NCI-H187 treated with DMSO at 0.1 percent for 48 hours (cell line): ENCODE results near the gene TTC34.
"Not testable (repeated sequence)": the region's sequence is repeated elsewhere in the genome, so short reads cannot be mapped to it uniquely, and the experiment has no call there.

ENCODE experiments used
- DNase-seq: peaks from one replicate; lab custom pipeline; 2025; lab: John Stamatoyannopoulos, UW

TTC34 gene

DNA sequence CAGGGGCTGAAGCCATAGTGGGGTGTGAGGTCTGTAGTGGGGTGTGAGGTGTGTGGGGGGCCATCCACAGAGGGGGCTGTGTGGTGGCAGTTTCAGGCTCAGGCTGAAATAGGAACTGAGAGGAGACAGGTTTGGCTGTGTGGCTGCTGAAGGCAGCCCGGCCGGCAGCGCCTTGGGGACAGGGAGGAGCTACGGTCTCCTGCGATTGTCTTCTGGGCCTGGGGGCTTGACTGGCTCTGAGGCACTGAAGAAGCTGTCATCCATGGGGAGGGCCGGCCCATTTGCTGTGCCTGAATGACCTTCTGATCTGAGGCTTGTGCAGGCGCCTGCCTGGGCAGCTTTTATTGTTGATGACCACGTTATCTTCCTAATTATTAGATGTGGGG is 10.0 kb upstream of the TTC34 start:
- no peak for DNase-seq

DNA sequence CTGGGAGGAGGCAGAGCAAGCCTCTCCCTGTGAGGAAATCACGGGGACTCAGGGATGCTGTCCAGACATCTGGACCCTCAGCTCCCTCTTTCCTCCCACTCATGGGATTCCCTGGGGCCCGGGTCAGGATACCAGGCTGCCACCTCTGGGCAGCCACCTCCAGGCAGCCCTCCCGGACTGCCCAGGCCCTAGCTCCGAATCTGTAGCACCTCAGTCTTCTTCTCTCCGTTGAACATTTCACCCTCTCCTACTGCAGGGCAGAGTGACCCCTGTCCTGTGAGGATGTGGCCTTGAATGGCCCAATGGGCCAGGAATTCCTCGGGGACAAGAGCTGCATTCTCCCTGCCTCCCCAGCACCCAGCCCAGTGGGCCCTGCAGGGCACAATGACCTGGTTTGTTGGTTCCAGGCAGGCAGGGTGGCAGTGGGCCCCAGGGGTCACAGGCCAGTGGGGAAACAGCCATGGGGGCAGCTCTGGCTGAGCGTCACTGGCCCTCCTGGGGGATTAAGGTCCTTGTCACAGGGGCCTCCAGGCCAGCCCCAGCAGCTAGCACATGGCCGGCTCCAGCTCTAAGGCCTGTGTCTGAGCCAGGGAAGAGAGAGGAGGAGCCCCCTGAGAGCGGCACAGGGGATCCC is 9.5 kb upstream of the TTC34 start:
- no peak for DNase-seq

DNA sequence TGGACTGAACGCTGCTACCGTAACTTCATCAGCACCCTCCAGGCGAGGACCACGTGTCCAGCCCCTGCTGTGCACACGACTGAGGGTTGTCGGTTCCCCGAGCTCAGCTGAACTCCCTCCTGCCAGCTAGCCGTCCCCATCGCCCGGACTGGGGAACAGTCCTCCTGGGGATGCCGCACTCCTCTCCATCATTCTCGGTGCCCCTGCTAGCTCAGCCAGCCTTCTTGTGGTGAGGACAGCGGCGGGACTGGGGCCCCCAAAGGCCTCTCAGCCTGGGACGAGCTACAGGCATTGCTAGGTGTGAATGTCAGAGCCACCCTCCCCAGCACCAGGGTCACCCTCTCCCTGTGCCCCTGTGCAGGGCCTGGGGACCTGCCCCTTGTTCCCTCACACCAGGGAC is 8.8 kb upstream of the TTC34 start:
- no peak for DNase-seq

DNA sequence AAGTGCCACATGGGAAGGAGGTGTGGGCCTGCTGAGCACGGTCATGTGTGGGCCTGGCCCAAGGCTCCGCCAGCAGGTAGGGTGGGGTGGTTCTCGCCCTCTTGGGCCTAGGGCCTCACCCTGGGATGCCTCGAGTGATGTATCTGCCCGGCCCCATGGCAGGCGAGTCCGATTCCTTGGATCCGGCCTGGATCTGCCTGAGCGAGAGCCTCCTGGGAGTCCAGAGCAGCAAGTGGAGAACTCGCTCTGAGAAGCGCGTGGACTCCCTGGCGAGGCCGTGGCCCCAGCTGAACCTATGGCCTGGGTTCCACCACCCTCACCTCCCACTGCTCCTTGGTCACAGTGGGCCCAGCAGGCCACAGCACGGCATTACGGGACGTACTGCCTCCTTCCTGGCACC is 8.2 kb upstream of the TTC34 start:
- no peak for DNase-seq

DNA sequence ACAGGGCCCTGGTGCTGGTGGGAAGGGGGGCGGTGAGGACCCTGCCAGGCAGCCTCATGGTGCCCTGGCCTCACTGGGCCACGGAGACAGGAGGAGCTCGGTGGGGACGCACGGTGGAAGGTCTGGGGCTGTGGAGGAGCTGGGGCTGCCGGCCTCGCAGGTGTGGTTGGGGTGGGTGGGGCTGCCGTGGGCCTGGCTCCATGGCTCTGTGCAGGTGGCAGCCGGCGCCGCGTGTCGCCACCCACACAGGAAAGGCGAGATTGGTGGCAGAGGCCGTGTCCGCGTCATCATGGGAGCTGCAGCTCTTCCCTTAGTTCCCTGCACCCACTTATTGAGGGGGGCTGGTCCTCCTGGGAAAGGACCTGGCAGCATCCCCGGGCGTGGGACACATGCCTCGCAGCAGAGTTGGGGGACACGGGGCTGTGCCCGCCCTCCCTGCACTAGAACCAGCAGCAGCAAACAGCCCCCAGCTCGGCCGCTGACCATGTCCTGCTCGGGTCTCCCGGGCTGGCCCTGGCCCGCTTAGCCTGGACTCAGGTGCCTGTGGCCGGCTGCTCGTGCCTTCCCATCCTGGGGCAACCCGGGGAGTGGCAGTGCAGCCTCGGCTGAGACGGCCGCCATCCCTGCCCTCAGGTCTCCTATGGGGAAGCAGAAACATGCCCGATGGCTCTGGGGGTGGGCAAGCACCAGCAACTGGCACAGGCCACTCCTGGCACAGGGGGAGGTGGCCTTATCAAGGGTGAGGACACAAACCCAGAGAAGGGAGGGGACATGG is 7.5 kb upstream of the TTC34 start:
- no peak for DNase-seq

DNA sequence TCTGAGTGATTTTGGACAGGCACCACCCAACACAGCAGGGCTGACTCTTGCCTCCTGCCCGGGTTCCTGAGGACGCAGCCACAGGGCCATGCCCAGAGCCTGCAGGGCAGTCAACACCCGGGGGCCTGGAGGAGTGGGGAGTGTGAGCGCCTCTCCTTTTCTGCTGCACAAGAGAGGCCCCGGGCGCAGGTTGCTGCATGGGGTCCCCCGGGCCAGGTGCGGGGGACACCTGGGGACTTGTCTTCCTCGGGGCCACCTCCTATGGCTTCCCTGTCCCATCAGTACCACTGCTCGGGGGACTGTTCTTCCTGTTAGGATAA is 6.9 kb upstream of the TTC34 start:
- no peak for DNase-seq

DNA sequence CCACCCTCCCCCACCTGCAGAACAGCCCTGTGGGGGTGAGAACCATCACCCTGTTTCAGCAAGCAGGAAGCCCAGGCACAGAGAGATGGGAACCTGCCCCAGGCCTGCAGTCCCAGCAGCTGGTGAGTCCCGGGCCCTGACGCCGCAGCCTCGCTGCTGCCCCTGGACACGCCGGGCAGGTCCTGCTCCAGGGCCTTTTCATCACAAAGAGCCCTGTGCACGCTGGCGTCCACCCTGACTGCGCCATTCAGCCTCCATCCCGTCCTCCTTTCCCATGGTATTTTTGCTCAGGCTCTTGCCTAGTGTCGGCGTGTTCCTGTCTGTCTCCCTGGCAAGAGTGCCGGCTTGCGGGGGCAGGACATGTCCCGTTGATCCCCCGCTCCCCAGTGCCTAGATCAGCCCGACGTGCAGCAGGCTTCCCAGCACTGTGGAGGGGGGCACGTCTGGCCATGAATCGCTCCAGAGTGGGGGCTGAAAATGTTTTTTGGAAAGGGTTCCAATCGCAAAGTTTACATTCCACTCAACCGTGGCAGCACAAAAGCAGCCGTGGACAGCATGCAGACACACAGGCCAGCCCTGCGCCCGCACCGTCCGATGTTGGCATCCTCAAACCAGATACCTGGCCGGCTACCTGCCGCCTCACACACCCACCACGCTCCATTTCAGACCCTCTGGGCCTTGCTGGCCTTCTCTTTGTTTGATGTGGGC is 6.3 kb upstream of the TTC34 start:
- DNase-seq: no peak

DNA sequence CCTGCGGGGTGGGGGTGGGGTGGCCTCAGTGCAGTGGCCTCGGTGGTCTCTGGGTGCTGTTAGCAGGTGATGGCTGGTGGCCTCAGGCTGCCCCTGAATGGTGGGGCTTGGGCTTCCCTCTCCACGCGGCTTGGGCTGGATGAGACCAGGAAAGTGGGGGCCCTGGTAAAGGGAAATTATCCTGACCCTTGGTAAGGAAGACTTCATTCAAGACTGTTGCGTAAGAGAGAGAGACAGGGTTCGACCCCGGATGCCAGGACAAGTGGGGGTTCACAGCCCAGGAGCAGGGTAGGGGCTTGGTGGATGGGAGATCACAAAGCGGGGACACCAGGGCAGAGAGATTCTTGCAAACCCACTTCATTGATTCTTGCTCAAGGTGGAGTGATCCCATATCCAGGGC is 5.5 kb upstream of the TTC34 start:
- DNase-seq: no peak

DNA sequence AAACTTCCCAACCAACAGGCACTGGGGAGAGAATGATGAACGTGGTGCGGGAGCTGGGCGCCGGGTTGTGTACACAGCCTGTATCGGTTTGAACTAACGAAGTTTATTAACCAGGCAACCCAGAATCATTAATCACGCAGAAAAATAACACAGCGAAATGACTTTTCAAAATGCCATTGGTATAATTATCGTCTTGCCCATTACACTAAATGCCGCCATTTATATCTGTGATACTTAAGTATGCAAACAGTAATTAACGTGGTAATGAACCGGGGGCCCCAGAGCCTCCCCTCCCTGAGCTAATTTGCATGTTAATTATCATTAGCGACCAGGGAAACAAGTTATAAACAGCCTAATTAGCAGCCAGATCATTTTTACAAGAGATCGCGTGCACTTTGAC is 5.1 kb upstream of the TTC34 start:
- no peak for DNase-seq

DNA sequence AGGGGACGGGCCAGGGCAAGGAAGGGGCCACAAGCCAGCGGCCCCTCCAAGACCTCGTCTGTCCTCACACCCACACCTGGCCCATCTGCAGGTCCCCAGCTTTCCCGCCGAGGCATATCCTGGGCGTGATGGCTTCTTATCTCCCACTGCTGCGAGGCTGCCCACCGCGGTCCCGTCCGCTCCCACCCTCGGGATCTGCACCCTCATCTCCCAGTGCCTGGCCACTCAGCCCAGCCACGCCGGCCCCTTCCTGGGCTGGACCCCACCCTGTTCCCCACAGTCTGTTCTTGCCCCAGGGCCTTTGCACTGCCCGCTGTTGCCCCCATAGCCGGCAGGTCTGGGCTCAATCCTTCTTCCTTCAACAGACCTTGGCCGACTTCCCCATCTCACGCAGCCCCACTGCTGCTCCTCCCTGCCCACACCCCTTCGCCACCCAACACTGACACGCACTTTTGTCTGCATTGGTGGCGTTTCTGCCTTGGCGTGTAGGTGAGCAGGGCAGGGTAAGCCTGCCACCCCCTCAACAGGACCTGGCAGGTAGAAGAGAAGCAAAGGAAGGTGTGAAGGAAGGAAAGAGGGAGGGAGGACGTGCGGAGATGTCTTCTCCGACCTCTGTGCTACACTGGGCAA is 4.4 kb upstream of the TTC34 start:
- no peak for DNase-seq

DNA sequence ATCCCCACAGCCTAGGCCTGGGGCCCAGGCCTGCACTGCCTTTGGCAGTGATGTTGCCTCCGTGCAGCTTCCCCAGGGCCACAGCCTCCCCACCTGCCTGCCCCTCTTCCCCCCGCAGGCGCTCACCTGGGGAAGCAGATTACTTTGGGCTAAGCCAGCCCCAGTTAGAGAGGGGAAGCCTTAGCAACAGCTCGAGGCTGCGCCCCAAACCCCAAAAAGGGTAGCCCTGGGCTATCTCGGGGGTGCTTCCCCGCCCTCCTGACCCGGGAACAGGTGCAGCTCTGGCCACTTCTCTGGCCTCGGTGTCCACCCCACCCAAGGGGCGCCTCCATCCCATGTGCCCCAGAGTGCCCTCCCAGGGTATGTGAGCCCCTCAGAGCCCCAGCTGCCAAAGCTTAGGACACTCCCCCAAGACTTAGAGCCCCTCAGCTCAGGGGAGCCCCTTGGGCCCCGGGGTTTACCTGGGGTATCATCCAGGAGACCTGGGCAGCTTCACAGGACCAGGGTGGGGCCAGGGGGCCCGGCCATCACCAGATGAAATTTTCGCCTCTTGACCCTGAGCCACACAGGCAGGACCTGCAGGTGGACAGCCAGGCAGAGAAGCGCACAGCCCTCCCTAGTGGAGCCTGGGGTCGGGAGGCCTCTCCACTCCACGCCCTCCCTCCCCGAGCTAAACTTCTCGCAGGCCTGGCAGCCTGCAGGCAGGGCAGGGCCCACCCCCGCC is 3.3 kb upstream of the TTC34 start:
- no peak for DNase-seq

DNA sequence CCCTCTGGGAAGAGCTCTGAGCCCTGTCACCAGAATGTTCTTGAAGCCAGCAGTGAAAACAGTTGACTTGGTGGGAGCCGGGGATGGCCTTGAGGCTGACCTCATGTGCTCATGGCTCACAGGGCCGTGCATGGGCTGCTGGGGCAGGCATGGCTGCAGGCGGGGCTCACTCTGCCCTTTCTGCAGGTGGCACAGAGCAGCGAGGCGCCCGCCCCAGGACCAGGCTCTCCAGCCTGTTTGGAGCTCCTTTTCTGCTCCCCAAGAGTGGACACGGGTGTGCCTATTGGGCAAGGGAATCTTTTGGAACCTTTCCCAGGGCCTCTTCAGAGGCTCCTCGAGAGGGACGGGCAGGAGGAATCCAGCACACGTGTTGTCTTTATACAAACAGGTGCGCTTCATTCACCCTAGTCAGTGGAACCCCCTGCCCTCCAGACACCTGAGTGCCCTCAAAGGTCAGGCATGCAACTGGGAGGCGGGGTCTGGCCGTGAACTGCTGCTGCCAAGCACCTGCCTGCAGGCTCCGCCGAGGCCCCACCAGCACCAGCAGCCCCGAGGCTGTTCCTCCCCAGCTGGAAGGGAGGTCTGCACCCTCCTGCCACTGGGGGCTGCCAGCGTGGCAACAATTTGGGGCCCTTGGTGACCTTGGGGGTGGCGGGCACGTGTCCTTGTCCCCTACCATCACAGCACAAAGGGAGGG is 2.6 kb upstream of the TTC34 start:
- no peak for DNase-seq

DNA sequence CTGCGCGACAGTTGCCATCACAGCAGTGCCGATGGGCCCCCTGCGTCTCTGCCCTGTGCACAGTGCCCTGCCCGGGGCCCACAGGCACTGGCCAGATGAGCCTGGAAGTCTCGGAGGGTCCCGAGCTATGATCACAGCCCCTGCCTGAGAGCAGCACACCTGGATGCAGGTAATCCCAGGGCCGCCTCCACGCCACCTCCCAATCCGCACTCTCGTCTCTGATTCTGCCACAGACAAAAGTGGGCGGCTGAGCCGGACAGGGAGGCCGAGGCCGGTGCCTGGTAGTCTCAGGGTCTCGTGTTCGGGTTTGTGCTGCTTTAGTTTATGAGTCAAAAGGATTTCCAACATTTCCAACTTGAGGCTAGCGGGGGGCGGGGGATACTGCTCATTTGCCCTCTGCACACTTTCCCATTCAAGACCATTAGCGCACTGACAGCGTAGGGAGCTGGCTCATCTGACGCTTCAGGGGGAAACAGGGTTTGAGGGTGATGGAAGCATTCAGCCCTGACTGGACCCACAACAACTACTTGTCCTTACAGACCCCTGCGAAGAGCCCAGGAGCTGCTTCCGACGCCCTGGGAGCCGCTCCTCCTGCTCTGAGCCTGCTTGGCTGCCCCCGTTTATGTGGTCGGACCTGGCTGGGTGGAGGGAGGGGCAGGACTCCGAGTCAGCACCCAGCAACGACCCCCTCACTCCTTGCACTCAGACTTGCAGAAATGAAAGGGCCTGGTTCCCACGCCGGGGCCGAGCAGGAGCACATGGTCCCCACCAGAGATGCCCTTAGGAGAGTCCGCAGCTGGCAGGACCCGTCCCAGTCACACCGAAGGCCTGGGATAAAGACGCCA is 1.8 kb upstream of the TTC34 start:
- DNase-seq: no peak

DNA sequence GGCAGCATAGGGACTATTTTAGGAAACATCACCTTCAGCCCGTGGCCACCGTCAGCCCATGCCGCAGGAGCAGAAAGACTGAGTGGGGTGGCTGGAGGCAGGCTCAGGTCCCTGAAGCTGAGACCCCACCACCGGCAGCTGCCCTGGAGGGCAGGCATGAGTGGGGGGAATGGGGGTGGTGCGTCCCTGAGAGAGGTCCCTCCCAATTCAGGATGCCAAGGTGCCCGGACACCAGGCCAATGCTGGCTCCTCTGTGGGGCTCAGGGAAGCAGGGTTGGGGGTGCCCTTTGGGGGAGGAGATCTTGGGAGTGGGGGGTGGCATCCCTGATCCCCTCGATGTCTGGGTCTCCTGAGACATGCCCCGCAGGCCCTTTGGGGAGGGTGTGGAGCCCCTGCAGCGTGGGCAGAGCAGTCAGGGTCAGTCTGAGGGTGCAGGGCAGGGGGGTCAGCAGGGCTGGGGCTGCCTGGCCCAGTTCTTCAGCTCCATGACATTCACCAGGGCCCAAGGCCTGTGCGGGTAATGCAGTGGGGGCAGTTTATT is 998 bp upstream of the TTC34 start:
- DNase-seq: no peak

DNA sequence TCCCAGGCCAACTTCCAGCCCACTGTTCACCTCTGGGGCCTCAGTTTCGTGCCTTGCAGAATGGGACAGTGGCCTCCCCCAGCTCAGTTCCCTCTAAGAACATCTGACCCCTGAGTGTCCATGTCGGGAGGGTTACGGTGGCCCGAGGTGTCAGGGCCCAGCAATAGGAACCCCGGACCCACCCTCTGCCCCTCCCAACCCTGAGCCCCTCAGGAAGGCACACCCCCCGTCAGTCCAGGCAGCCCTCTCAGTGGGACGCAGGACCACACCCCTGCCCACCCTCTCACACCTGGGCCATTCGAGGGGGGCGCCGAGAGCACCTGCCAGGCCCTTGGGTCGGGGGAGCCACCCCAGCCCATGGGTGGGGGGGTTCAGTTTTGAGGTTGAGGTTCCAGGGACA is 447 bp downstream of the TTC34 start:
- DNase-seq: no peak

DNA sequence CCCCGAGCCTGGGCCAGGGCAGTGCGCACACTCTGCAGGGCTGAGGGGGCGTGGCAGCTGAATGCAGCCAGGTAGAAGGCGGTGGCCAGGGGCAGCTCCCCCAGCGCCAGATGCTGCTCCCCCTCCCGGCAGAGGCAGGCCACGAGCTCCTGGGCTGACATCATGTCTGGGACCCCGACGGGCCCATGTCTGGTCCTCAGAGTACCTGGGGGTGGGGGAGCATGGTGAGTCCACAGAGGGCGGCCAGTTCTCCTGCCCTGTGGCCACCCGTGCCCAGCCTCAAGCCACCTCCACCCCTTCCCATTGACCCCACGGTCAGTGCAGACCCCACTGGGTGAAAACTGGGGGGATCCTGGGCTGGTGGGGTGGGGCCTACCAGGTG is 838 bp downstream of the TTC34 start:
- no peak for DNase-seq

DNA sequence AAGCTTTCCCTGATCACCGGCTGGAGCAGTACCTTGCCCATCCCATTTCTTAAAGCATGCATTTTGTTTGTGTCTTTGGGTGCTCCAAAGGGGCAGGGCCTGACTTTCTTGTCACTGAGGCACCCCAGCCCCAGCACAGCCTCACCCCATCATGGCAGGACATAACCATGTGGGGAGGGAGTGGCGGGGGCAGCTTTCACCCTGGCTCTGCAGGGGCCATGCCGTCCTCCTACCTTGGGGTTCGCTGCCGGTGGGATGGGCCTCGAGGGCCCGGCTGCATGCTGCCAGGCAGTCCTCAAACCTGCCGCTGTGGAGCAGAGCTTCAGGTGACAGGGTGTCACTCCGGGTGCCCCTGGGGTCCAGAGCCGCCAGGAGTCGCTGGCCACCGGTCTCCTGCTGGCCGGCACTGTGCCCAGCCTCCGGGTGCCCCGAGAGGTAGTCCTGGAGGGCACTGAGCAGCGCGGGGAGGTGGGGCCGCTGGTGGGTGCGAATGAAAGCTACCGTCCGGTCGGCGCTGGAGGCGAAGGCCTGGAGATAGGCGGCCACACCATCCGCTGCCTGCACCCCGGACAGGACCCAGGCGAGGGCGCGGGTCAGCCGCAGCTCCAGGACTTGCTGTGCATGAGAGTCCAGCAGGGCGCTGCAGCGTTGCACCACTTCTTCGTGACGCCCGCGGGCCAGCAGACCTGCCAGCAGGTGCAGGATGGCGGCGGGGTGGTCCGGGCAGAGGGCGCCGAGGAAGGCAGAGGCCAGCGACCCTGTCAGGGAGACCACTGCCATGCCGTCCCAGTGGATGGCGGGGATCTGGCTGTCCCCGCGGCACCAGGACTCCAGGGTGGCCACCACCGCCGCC is 1.5 kb downstream of the TTC34 start:
- no peak for DNase-seq

DNA sequence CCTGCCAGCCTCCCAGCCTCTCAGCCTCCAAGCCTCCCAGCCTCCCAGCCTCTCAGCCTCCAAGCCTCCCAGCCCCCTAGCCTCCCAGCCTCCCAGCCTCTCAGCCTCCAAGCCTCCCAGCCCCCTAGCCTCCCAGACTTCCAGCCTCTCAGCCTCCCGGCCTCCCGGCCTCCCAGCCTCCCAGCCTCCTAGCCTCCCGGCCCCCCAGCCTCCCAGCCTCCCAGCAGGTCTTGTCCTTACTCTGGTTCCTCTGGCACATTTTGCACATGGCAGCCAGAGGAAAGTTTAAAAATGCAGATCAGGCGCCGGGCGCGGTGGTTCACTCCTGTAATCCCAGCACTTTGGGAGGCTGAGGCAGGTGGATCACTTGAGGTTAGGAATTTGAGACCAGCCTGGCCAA is 2.5 kb downstream of the TTC34 start:
- DNase-seq: not testable (repeated sequence)

DNA sequence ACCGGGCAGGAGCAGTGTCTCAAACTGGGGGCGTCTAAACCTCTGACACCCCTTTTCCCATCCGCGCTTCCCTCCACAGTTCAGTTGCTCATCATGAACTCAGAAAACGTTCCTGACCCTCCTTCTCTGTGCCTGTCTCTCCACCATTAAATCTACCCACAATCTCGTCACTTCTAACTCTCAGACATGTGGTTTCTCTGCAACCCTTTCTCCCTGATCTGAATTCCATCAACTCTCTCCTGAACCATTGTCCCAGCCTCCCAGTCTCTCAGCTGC is 3.8 kb downstream of the TTC34 start:
- DNase-seq: no peak
